Type B pancreatic cell (in vitro differentiated cells): ENCODE data around the gene EFCAB11. TPM values are rescaled to one million over a fixed set of nuclear protein-coding genes. Genes with fewer than 3 reads are reported as not detected.

Experiments
- DNase-seq: peaks from one replicate; pipeline ENCODE4 v3.0.0; 2021; ENCODE audit warnings: mixed read lengths; ENCODE audit not compliant: unreplicated experiment; ENCODE audit errors: extremely low spot score
- H3K27ac Mint-ChIP-seq: 2 replicates; pipeline ENCODE4 v1.8.0; 2021; ENCODE audit warnings: mild to moderate bottlenecking, mixed read lengths
- H3K27me3 Mint-ChIP-seq: 2 replicates; pipeline ENCODE4 v1.8.0; 2021; ENCODE audit warnings: mixed read lengths
- H3K36me3 Mint-ChIP-seq: 2 replicates; pipeline ENCODE4 v1.8.0; 2021; ENCODE audit warnings: mixed read lengths
- H3K4me1 Mint-ChIP-seq: one replicate; pipeline ENCODE4 v1.8.0; 2021; ENCODE audit warnings: mixed read lengths; ENCODE audit not compliant: unreplicated experiment
- H3K4me3 Mint-ChIP-seq: 2 replicates; pipeline ENCODE4 v1.8.0; 2021; ENCODE audit warnings: mild to moderate bottlenecking, mixed read lengths
- H3K9me3 Mint-ChIP-seq: 2 replicates; pipeline ENCODE4 v1.8.0; 2021; ENCODE audit warnings: mixed read lengths
- CTCF ChIP-seq: fragments of 200-600 bp; sonication (generic); conservative IDR thresholded peaks from 2 replicates; pipeline ENCODE4 v1.5.0; 2021; ENCODE audit warnings: antibody characterized with exemption, mild to moderate bottlenecking
- total RNA-seq: library from RNA; stranded (reverse); gene quantifications from 2 replicates; pipeline ENCODE4 v1.2.1, GENCODE V29; 2021; ENCODE audit warnings: low replicate concordance

The EFCAB11 gene
- total RNA-seq, 1 donor from 2014 or later: 16.0 TPM

GRCh38 chr14:89983375-89983774 is 28.8 kb upstream of the EFCAB11 start:
- H3K9me3 Mint-ChIP-seq: no peaks in the 10 kb centered on the region
- no peak for DNase-seq
- TF ChIP-seq CTCF: no peak
- H3K27me3 Mint-ChIP-seq: no peaks in the 10 kb centered on the region
- peaks cover 4% of the 10 kb centered on the region for H3K36me3 Mint-ChIP-seq
- H3K27ac Mint-ChIP-seq: no peak overlapping the region
- no peaks in the 10 kb centered on the region for H3K4me1 Mint-ChIP-seq
- no peak overlapping the region for H3K4me3 Mint-ChIP-seq

- Mint-ChIP-seq H3K9me3 (no peaks in the 10 kb centered on the region), H3K4me3 (no peak overlapping the region), H3K27ac (no peak overlapping the region), H3K36me3 (peaks cover 4% of the 10 kb centered on the region), H3K4me1 (no peaks in the 10 kb centered on the region), H3K27me3 (no peaks in the 10 kb centered on the region)
- TF ChIP-seq CTCF: no peak
- no peak for DNase-seq
Measured at GRCh38 chr14:89978656-89979055, 24.1 kb upstream of the EFCAB11 start.

- Mint-ChIP-seq H3K4me1 (no peaks in the 10 kb centered on the region), H3K27me3 (no peaks in the 10 kb centered on the region), H3K9me3 (no peaks in the 10 kb centered on the region), H3K27ac (no peak overlapping the region), H3K36me3 (peaks cover 4% of the 10 kb centered on the region), H3K4me3 (no peak overlapping the region)
- no peak for DNase-seq
- no peak for TF ChIP-seq CTCF
Measured at GRCh38 chr14:89977668-89978067, 23.1 kb upstream of the EFCAB11 start.

GRCh38 chr14:89973234-89973823 is 18.8 kb upstream of the EFCAB11 start:
- H3K4me3 Mint-ChIP-seq: no peak overlapping the region
- peaks cover 13% of the 10 kb centered on the region for H3K36me3 Mint-ChIP-seq

GRCh38 chr14:89965839-89966238 is 11.3 kb upstream of the EFCAB11 start:
- no peak overlapping the region for H3K4me3 Mint-ChIP-seq
- H3K27ac Mint-ChIP-seq: no peak overlapping the region
- H3K4me1 Mint-ChIP-seq: peaks cover 6% of the 10 kb centered on the region
- no peak for TF ChIP-seq CTCF
- no peaks in the 10 kb centered on the region for H3K27me3 Mint-ChIP-seq
- DNase-seq: no peak
- H3K36me3 Mint-ChIP-seq: peaks cover 32% of the 10 kb centered on the region
- H3K9me3 Mint-ChIP-seq: no peaks in the 10 kb centered on the region

More at GRCh38 chr14:89973234-89973823, 18.8 kb upstream of the EFCAB11 start:
- TF ChIP-seq CTCF: peak; percentile 93
- Mint-ChIP-seq H3K9me3 (no peaks in the 10 kb centered on the region), H3K27me3 (no peaks in the 10 kb centered on the region), H3K27ac (no peak overlapping the region), H3K4me1 (no peaks in the 10 kb centered on the region)
- peak; percentile 74 for DNase-seq
